Measurements from ENCODE around the gene LRBA. TPM values are rescaled to one million over a fixed set of nuclear protein-coding genes. Genes with fewer than 3 reads are reported as not detected.
"Not testable (repeated sequence)": the region's sequence is repeated elsewhere in the genome, so short reads cannot be mapped to it uniquely, and the experiment has no call there.

The LRBA gene
- polyA plus RNA-seq, 6 donors from 2014 or later: 18.0 to 25.7 (median 19.6) TPM

GRCh38 chr4:150567070-150567469 lies 448.0 kb downstream of the LRBA start:
- H3K4me1 Mint-ChIP-seq: peaks cover 0 to 8% (median 6%) of the 10 kb centered on the region in 3 donors
- no peak overlapping the region for H3K4me3 Mint-ChIP-seq
- no peaks in the 10 kb centered on the region for H3K27me3 Mint-ChIP-seq
- DNase-seq (no peak), ATAC-seq (ENCODE audit: low read depth in 2 of 2) (no peak)
- no peak overlapping the region for H3K27ac Mint-ChIP-seq
- H3K36me3 Mint-ChIP-seq: peaks cover 13 to 21% of the 10 kb centered on the region in 2 donors
- H3K9me3 Mint-ChIP-seq: peaks cover 3 to 13% (median 8%) of the 10 kb centered on the region in 7 donors

- H3K4me3 Mint-ChIP-seq; H3K4me1 Mint-ChIP-seq; ATAC-seq (ENCODE audit: low read depth in 2 of 2); DNase-seq; H3K27me3 Mint-ChIP-seq: not testable (repeated sequence)
- Mint-ChIP-seq H3K36me3 (peaks cover 13 to 21% of the 10 kb centered on the region in 2 donors), H3K27ac (peak overlapping the region in 1 of 6 donors; percentile 26), H3K9me3 (peaks cover 3 to 13% (median 8%) of the 10 kb centered on the region in 7 donors)
Measured at GRCh38 chr4:150564967-150565366, 450.1 kb downstream of the LRBA start.

- Mint-ChIP-seq H3K27me3 (no peaks in the 10 kb centered on the region), H3K9me3 (peaks cover 3 to 13% (median 8%) of the 10 kb centered on the region in 7 donors), H3K27ac (no peak overlapping the region), H3K4me3 (no peak overlapping the region), H3K4me1 (peaks cover 0 to 8% (median 6%) of the 10 kb centered on the region in 3 donors), H3K36me3 (peaks cover 10 to 18% of the 10 kb centered on the region in 2 donors)
- ATAC-seq (ENCODE audit: low read depth in 2 of 2) (no peak), DNase-seq (no peak)
Measured at GRCh38 chr4:150562751-150563150, 452.3 kb downstream of the LRBA start.

DNA sequence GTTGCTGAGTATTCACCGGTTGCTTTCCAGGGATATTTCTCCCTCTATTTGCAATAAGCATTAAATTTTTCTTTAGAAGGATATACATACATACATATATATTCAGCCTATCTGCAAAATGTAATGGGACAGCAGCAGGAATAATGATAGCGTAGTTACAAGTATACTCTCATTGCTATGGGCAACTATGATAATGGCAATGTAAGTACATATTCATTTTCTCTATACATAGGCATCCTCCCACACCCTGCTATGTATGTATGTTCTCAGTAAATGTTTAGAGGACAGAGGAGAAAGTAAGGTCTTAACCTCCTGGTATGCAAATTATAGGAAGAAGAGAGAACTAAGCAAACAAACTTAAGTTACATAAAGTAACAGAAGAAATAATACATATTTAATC lies 452.8 kb downstream of the LRBA start:
- H3K4me1 Mint-ChIP-seq: peaks cover 0 to 8% (median 6%) of the 10 kb centered on the region in 3 donors
- no peak overlapping the region for H3K4me3 Mint-ChIP-seq
- DNase-seq: no peak
- no peak overlapping the region for H3K27ac Mint-ChIP-seq
- H3K36me3 Mint-ChIP-seq: peaks cover 10 to 13% of the 10 kb centered on the region in 2 donors
- no peak for ATAC-seq (ENCODE audit: low read depth in 2 of 2)
- peaks cover 3 to 13% (median 8%) of the 10 kb centered on the region in 7 donors for H3K9me3 Mint-ChIP-seq
- H3K27me3 Mint-ChIP-seq: no peaks in the 10 kb centered on the region

- DNase-seq (no peak), ATAC-seq (ENCODE audit: low read depth in 2 of 2) (no peak)
- H3K4me3 Mint-ChIP-seq: no peak overlapping the region
- no peak overlapping the region for H3K27ac Mint-ChIP-seq
- peaks cover 8 to 10% of the 10 kb centered on the region in 2 donors for H3K36me3 Mint-ChIP-seq
- H3K27me3 Mint-ChIP-seq: no peaks in the 10 kb centered on the region
- H3K9me3 Mint-ChIP-seq: peaks cover 3 to 13% (median 8%) of the 10 kb centered on the region in 7 donors
- peaks cover 0 to 6% (median 5%) of the 10 kb centered on the region in 3 donors for H3K4me1 Mint-ChIP-seq
Measured at GRCh38 chr4:150561143-150561737, 453.8 kb downstream of the LRBA start.

GRCh38 chr4:150557811-150558210 lies 457.3 kb downstream of the LRBA start:
- DNase-seq; H3K27me3 Mint-ChIP-seq; H3K27ac Mint-ChIP-seq; H3K4me3 Mint-ChIP-seq; ATAC-seq (ENCODE audit: low read depth in 2 of 2); H3K4me1 Mint-ChIP-seq: not testable (repeated sequence)
- Mint-ChIP-seq H3K36me3 (peaks cover 12 to 19% of the 10 kb centered on the region in 2 donors), H3K9me3 (peaks cover 0 to 15% (median 7%) of the 10 kb centered on the region in 7 donors)

DNA sequence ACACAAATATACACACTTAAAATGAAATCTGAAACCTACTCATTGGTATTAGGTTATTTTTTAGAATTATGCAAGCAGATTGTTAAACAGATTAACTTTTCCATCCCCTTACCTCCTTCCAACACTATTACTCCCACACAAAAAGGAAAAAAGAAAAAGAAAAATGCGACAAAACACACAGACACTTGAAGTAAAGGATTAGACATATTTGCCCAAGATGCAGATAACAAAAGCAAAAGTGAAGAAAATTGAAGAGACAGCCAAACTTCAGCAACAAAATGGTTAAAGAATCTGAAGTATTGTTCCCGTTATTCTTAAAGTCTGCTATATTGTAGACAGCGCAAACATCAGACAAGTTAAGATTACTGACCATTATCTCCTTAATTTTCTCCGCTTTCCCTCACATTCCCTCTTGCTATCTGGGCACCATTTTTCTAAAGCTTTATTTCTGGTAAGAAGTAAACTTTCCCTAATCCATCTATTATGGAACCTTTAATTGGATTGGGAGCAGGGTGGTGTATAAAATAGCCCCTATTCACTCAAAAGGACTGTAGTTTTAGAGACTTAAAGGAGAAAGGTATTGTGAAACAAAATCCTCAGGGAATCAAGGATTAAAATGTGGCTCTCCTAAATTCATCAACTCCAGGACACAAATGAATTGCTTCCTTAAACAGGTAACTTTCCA lies 467.8 kb downstream of the LRBA start:
- Mint-ChIP-seq H3K4me3 (no peak overlapping the region), H3K9me3 (no peaks in the 10 kb centered on the region), H3K27me3 (no peaks in the 10 kb centered on the region), H3K4me1 (peaks cover 0 to 5% (median 4%) of the 10 kb centered on the region in 3 donors), H3K27ac (no peak overlapping the region), H3K36me3 (peaks cover 0 to 4% of the 10 kb centered on the region in 2 donors)
- DNase-seq: no peak
- no peak for ATAC-seq (ENCODE audit: low read depth in 2 of 2)

GRCh38 chr4:150546286-150546685 lies 468.8 kb downstream of the LRBA start:
- H3K27ac Mint-ChIP-seq: no peak overlapping the region

GRCh38 chr4:150543042-150543441 lies 472.0 kb downstream of the LRBA start:
- H3K36me3 Mint-ChIP-seq: peaks cover 0 to 5% of the 10 kb centered on the region in 2 donors
- ATAC-seq (ENCODE audit: low read depth in 2 of 2) (no peak), DNase-seq (no peak)
- no peaks in the 10 kb centered on the region for H3K9me3 Mint-ChIP-seq
- H3K27ac Mint-ChIP-seq: no peak overlapping the region
- no peak overlapping the region for H3K4me3 Mint-ChIP-seq
- H3K4me1 Mint-ChIP-seq: peaks cover 0 to 5% (median 4%) of the 10 kb centered on the region in 3 donors
- H3K27me3 Mint-ChIP-seq: no peaks in the 10 kb centered on the region

More at GRCh38 chr4:150546286-150546685, 468.8 kb downstream of the LRBA start:
- ATAC-seq (ENCODE audit: low read depth in 2 of 2) (no peak), DNase-seq (no peak)
- Mint-ChIP-seq H3K36me3 (no peaks in the 10 kb centered on the region), H3K4me3 (no peak overlapping the region), H3K4me1 (peaks cover 0 to 4% (median 0%) of the 10 kb centered on the region in 3 donors), H3K9me3 (no peaks in the 10 kb centered on the region), H3K27me3 (no peaks in the 10 kb centered on the region)

- DNase-seq (no peak), ATAC-seq (ENCODE audit: low read depth in 2 of 2) (no peak)
- no peak overlapping the region for H3K27ac Mint-ChIP-seq
Measured at GRCh38 chr4:150541681-150542080, 473.4 kb downstream of the LRBA start.

GRCh38 chr4:150540959-150541360 lies 474.1 kb downstream of the LRBA start:
- no peak overlapping the region for H3K27ac Mint-ChIP-seq
- no peak overlapping the region for H3K4me3 Mint-ChIP-seq
- H3K36me3 Mint-ChIP-seq: peaks cover 0 to 5% of the 10 kb centered on the region in 2 donors
- peaks cover 0 to 5% (median 4%) of the 10 kb centered on the region in 3 donors for H3K4me1 Mint-ChIP-seq
- DNase-seq (no peak), ATAC-seq (ENCODE audit: low read depth in 2 of 2) (no peak)
- no peaks in the 10 kb centered on the region for H3K27me3 Mint-ChIP-seq
- H3K9me3 Mint-ChIP-seq: no peaks in the 10 kb centered on the region

More at GRCh38 chr4:150541681-150542080, 473.4 kb downstream of the LRBA start:
- H3K4me1 Mint-ChIP-seq: peaks cover 0 to 5% (median 4%) of the 10 kb centered on the region in 3 donors
- no peaks in the 10 kb centered on the region for H3K9me3 Mint-ChIP-seq
- no peaks in the 10 kb centered on the region for H3K27me3 Mint-ChIP-seq
- no peak overlapping the region for H3K4me3 Mint-ChIP-seq
- H3K36me3 Mint-ChIP-seq: peaks cover 0 to 5% of the 10 kb centered on the region in 2 donors

- Mint-ChIP-seq H3K27ac (no peak overlapping the region), H3K27me3 (no peaks in the 10 kb centered on the region), H3K36me3 (peaks cover 0 to 5% of the 10 kb centered on the region in 2 donors), H3K4me3 (no peak overlapping the region), H3K4me1 (peaks cover 0 to 5% (median 4%) of the 10 kb centered on the region in 3 donors), H3K9me3 (no peaks in the 10 kb centered on the region)
- ATAC-seq (ENCODE audit: low read depth in 2 of 2): no peak
- DNase-seq: no peak
Measured at GRCh38 chr4:150540536-150540935, 474.5 kb downstream of the LRBA start.

DNA sequence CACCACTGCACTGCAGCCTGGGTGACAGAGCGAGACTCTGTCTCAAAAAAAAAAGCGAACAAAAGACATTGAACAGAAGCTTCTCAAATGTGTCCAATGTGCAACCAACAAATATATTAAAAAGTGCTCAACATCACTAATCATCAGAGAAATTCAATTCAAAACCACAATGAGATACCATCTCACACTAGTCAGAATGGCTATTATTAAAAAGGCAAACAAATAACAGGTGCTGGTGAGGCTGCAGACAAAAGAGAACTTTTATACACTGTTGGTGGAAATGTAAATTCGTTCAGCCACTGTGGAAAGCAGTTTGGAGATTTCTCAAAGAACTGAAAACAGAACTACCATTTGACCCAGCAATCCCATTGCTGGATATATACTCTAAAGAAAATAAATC lies 477.2 kb downstream of the LRBA start:
- H3K27ac Mint-ChIP-seq; ATAC-seq (ENCODE audit: low read depth in 2 of 2); DNase-seq; H3K4me3 Mint-ChIP-seq; H3K27me3 Mint-ChIP-seq; H3K36me3 Mint-ChIP-seq; H3K9me3 Mint-ChIP-seq; H3K4me1 Mint-ChIP-seq: not testable (repeated sequence)

DNA sequence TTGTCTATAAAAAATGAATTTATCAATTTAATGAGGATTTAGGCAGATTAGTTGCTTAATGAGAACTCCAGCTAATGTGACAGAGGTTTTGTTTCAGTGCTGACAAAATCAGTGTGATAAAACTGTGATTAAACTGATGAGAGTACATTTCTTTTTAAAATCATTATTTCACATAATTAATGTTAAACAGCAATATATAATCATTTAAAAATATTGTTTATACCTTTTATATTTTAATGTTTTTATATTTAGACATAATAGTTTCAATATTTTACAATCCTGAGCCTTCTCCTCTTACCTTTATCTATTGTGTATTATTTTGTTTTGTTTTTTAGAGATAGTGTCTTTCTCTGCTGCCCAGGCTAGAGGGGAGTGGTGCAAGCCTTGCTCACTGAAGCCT lies 480.3 kb downstream of the LRBA start:
- Mint-ChIP-seq H3K4me1 (peaks cover 0 to 5% (median 0%) of the 10 kb centered on the region in 3 donors), H3K4me3 (no peak overlapping the region), H3K27me3 (no peaks in the 10 kb centered on the region), H3K27ac (no peak overlapping the region), H3K9me3 (no peaks in the 10 kb centered on the region), H3K36me3 (peaks cover 0 to 5% of the 10 kb centered on the region in 2 donors)
- DNase-seq: no peak
- ATAC-seq (ENCODE audit: low read depth in 2 of 2): no peak

Data from naive B cell (primary cell).